Heart right ventricle (tissue), 16 donors: Measurements from ENCODE around the gene TJP3. TPM values are rescaled to one million over a fixed set of nuclear protein-coding genes. Genes with fewer than 3 reads are reported as not detected.
A peak's percentile ranks its signal among the peaks of the same experiment; 100 is the strongest.

ENCODE experiments used
- ATAC-seq, 8 donors: fragments of 200-7000 bp; cut with Tn5 transposase; one replicate each; pipeline ENCODE4 v1.9.1; 2020; ENCODE audit warnings: mild to moderate bottlenecking in 8 of 8, moderate library complexity in 8 of 8, moderate number of reproducible peaks in 1 of 8
- DNase-seq, 2 donors: peaks; one replicate each; pipeline ENCODE4 v3.0.0-alpha.2; 2020
- H3K27ac ChIP-seq, 10 donors: fragments of 200-600 bp; sonication (generic) in 2 of 10; one replicate each; pipeline versions ENCODE4 v1.5.0 to v1.8.0; 2020 to 2022; ENCODE audit warnings: mild to moderate bottlenecking in 3 of 10
- H3K27me3 ChIP-seq, 7 donors: fragments of 200-600 bp; one replicate each; pipeline ENCODE4 v1.8.0; 2021 to 2022; ENCODE audit warnings: mild to moderate bottlenecking in 2 of 7
- H3K36me3 ChIP-seq, 9 donors: fragments of 200-600 bp; sonication (generic) in 1 of 9; one replicate each; pipeline versions ENCODE4 v1.5.0 to v1.8.0; 2020 to 2022; ENCODE audit warnings: mild to moderate bottlenecking in 2 of 9
- H3K4me1 ChIP-seq, 9 donors: fragments of 200-600 bp; sonication (generic) in 1 of 9; one replicate each; pipeline versions ENCODE4 v1.5.0 to v1.8.0; 2020 to 2022; ENCODE audit warnings: mild to moderate bottlenecking in 4 of 9
- H3K4me3 ChIP-seq, 10 donors: fragments of 200-600 bp; sonication (generic) in 2 of 10; one replicate each; pipeline versions ENCODE4 v1.5.0 to v1.8.0; 2020 to 2022; ENCODE audit warnings: mild to moderate bottlenecking in 7 of 10, moderate library complexity in 2 of 10
- H3K9me3 ChIP-seq, 11 donors: fragments of 200-600 bp in 10 of 11; sonication (generic) in 2 of 11; one replicate each; pipeline versions ENCODE4 v1.5.0 to v1.8.0; 2013 to 2022; ENCODE audit warnings: mild to moderate bottlenecking in 2 of 11, control low read depth in 1 of 11, moderate library complexity in 1 of 11
- CTCF ChIP-seq, 9 donors: fragments of 200-600 bp; sonication (generic) in 2 of 9; IDR thresholded peaks; one replicate each; pipeline versions ENCODE4 v1.5.0 to v1.8.0; 2021 to 2022; ENCODE audit warnings: antibody characterized with exemption in 9 of 9, mild to moderate bottlenecking in 5 of 9, moderate library complexity in 1 of 9
- WGBS, 2 donors: extraction: QIAGEN DNeasy Blood & Tissue Kit; methylation state at CpG; one replicate each; pipeline ENCODE4 v1.1.7; 2013; ENCODE audit warnings: inconsistent platforms in 1 of 2; 5-methylcytosine and 5-hydroxymethylcytosine counted together
- intact Hi-C, 10 donors: fragments of 100-400 bp; cut with DNase I; formaldehyde crosslinking; loops; one replicate each; pipeline versions ENCODE4 v1.11.1 to v1.14.2; 2022
- polyA plus RNA-seq, 2 donors: library from polyadenylated mRNA; stranded (reverse); fragments of 200-250 nt; gene quantifications; one replicate each; pipeline ENCODE4 v1.2.3, GENCODE V29; 2013
- total RNA-seq, 10 donors: library from RNA; stranded (reverse); fragmentation: NEBNext Ultra II Directional in 3 of 10; extraction: Animal tissue kit (Norgen Biotek cat#: 25700) in 3 of 10; gene quantifications; one replicate each; pipeline versions ENCODE4 v1.2.1 to v1.2.4, GENCODE V29; 2021 to 2023
- donor health status: Arrhythmogenic right ventricular cardiomyopathy.
- donor health status: ischemic (EF 13 %, LVEDD 7.1; RV severe dilation, severe dysfunction).
- donor health status: healthy with polysubstance abuse.
- donor health status: DM: no; HTN: yes; CAD: no.
- donor health status: DM: no; HTN: no; CAD: no.
- donor health status: ischemic (EF 25% LVEDD 6.9; RV normal size, moderate dysfunction).
- donor health status: ischemic (EF 25% LVEDD 5.7; RV mildly dilated, moderate dysfunction).
- donor health status: healthy.
- donor health status: DM: yes; HTN: yes; CAD: no.
- donor health status: Ischemic cardiomyopathy.
- donor health status: ischemic (EF 35%, LVEDD 5.7; RV mildly dilated, moderate dysfunction).
- donor health status: nonischemic (EF 11% LVEDD 7.7; RV severe dilation, severe dysfunction).
- donor health status: DM: yes; HTN: yes; CAD: no.
- donor health status: PGD.
- donor health status: ischemic (EF 29% LVEDD 5.4; RV normal size, mild dysfunction).
- donor health status: nonischemic (EF 23%, LVEDD 6.1; RV moderate dilation, normal function).

Gene TJP3
- total and polyA plus RNA-seq, 12 donors = 0.06 to 0.49 (median 0.25) TPM; not detected in 8

DNA sequence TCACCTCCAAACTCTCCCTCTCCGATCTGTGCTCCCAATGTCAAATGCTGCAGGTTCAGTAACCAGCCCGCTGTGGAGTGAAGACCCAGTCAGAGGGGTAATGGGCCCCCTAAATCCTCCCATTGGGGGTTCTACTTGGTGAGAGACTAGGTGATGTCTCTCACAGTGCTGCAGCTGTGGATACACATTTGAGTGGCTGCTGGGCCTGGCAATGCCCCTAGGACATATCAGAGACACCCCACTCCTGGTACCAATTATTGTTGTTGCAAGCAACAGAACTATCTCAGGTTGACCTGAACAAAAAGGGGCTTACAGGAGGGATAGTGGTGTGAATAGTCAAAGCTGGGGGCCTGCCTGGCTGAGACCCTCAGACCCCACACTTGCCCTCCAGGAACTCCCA, 73.4 kb downstream of the TJP3 start:
- no peak for DNase-seq
- WGBS, 2 donors = 96 to 100% methylated on average over 2 of the region's 2 CpGs

DNA sequence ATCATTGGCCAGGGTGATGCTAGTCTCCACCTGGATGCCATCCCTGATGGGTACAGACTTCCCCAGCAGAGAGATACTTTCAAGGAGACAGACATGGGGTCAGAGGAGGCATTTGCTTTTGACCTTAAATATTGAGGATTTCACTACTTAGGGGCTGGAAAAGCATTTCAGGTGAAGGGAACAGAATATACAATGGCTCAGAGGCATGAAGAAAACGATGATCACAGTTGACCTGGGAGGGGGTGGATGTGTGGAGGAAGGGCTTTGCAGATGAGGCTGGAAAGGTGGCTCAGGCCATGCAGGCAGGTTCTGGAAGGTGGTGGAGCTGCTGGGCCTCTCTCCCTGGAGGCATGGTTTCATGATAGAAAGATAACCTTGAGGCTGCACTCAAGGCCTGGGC, 74.1 kb downstream of the TJP3 start:
- H3K36me3 ChIP-seq = no peaks in the 10 kb centered on the region
- TF ChIP-seq CTCF (IDR thresholded peaks at IDR 0.05) = no peak
- WGBS, 2 donors = 96% methylated on average over 1 of the region's 1 CpG
- H3K4me1 ChIP-seq = peaks cover 0 to 12% (median 3%) of the 10 kb centered on the region in 9 donors
- H3K4me3 ChIP-seq = no peak overlapping the region
- H3K27ac ChIP-seq = no peak overlapping the region
- intact Hi-C loops = loop anchor here in 2 of 10 donors (5.0 kb wide), 1 partner anchor 40 kb away; no protein-coding TSS in a partner anchor
- peaks cover 0 to 28% (median 21%) of the 10 kb centered on the region in 11 donors for H3K9me3 ChIP-seq
- ATAC-seq (no peak), DNase-seq (no peak)
- H3K27me3 ChIP-seq = peaks cover 19 to 48% (median 44%) of the 10 kb centered on the region in 7 donors

More for the DNA sequence above, 73.4 kb downstream of the TJP3 start:
- H3K27me3 ChIP-seq = peaks cover 19 to 43% (median 38%) of the 10 kb centered on the region in 7 donors
- no peak overlapping the region for H3K27ac ChIP-seq
- intact Hi-C loops = loop anchor here in 2 of 10 donors (5.0 kb wide), 1 partner anchor 41 kb away; no protein-coding TSS in a partner anchor
- peaks cover 0 to 28% (median 21%) of the 10 kb centered on the region in 11 donors for H3K9me3 ChIP-seq
- no peak overlapping the region for H3K4me3 ChIP-seq
- no peak for TF ChIP-seq CTCF (IDR thresholded peaks at IDR 0.05)
- peaks cover 0 to 12% (median 3%) of the 10 kb centered on the region in 9 donors for H3K4me1 ChIP-seq
- no peak for ATAC-seq
- no peaks in the 10 kb centered on the region for H3K36me3 ChIP-seq

- Histone ChIP-seq H3K9me3 (peaks cover 0 to 28% (median 21%) of the 10 kb centered on the region in 11 donors), H3K4me3 (no peak overlapping the region), H3K27ac (no peak overlapping the region), H3K27me3 (peaks cover 19 to 48% (median 45%) of the 10 kb centered on the region in 7 donors), H3K4me1 (peaks cover 0 to 12% (median 3%) of the 10 kb centered on the region in 9 donors), H3K36me3 (no peaks in the 10 kb centered on the region)
- DNase-seq (no peak), ATAC-seq (no peak)
- TF ChIP-seq CTCF (IDR thresholded peaks at IDR 0.05) = no peak
- WGBS, 2 donors = 87 to 90% methylated on average over 13 of the region's 13 CpGs
- intact Hi-C loops = loop anchor here in 2 of 10 donors (5.0 kb wide), 1 partner anchor 39 kb away; no protein-coding TSS in a partner anchor
Observed at GRCh38 chr19:3782903-3783302, 74.7 kb downstream of the TJP3 start.

- peaks cover 0 to 28% (median 21%) of the 10 kb centered on the region in 11 donors for H3K9me3 ChIP-seq
- 71 to 74% methylated on average over 47 to 49 of the region's 49 CpGs for WGBS, 2 donors
- TF ChIP-seq CTCF (IDR thresholded peaks at IDR 0.05) = peak in 7 of 9 donors; percentile 21 to 50 (median 37)
- H3K27me3 ChIP-seq = peaks cover 19 to 48% (median 45%) of the 10 kb centered on the region in 7 donors
- H3K4me1 ChIP-seq = peaks cover 0 to 12% (median 3%) of the 10 kb centered on the region in 9 donors
- H3K27ac ChIP-seq = no peak overlapping the region
- ATAC-seq = peak in 4 of 8 donors; percentile 15 to 59 (median 35)
- no peak for DNase-seq
- no peak overlapping the region for H3K4me3 ChIP-seq
- no peaks in the 10 kb centered on the region for H3K36me3 ChIP-seq
- intact Hi-C loops = loop anchor here in 2 of 10 donors (5.0 kb wide), 1 partner anchor 38 kb away; no protein-coding TSS in a partner anchor
Observed at GRCh38 chr19:3783660-3784584, 75.7 kb downstream of the TJP3 start.
